ENCODE data around the gene SYTL4.

DNA sequence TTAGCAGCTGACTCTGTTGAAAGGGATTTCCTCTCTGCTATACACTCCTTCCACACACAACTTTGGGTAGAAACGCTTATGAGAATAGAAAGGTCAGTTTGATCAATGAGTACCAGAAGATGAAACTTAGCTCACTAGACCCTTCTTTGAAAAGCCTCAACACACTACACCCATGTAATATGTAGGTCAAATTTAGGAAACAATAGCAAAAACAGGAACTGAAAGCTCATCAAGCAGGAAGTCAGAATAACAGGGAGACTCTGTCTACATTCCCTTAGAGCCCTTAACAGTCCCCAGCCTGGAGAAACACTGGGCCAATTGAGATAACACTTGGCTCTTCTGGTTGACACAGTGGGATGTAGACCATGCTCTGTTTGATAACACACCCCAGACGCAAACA, 57.2 kb downstream of the SYTL4 start:
- TF ChIP-seq YY1 (tag by site-specific recombination; IDR thresholded peaks at IDR 0.05) (no peak), ZBTB20 (tag by site-specific recombination; IDR thresholded peaks at IDR 0.05) (no peak), KLF7 (tag by site-specific recombination; IDR thresholded peaks at IDR 0.05; ENCODE audit: borderline replicate concordance) (no peak), MYNN (tag by site-specific recombination; IDR thresholded peaks at IDR 0.05; ENCODE audit: borderline replicate concordance) (no peak), ZNF501 (tag by site-specific recombination; IDR thresholded peaks at IDR 0.05) (no peak), ZNF311 (tag by site-specific recombination; IDR thresholded peaks at IDR 0.05; ENCODE audit: borderline replicate concordance) (no peak)
- TF ChIP-seq, protein P1, sequence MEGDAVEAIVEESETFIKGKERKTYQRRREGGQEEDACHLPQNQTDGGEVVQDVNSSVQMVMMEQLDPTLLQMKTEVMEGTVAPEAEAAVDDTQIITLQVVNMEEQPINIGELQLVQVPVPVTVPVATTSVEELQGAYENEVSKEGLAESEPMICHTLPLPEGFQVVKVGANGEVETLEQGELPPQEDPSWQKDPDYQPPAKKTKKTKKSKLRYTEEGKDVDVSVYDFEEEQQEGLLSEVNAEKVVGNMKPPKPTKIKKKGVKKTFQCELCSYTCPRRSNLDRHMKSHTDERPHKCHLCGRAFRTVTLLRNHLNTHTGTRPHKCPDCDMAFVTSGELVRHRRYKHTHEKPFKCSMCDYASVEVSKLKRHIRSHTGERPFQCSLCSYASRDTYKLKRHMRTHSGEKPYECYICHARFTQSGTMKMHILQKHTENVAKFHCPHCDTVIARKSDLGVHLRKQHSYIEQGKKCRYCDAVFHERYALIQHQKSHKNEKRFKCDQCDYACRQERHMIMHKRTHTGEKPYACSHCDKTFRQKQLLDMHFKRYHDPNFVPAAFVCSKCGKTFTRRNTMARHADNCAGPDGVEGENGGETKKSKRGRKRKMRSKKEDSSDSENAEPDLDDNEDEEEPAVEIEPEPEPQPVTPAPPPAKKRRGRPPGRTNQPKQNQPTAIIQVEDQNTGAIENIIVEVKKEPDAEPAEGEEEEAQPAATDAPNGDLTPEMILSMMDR (tag by site-specific recombination; IDR thresholded peaks at IDR 0.05): no peak
- TF ChIP-seq, protein P2, sequence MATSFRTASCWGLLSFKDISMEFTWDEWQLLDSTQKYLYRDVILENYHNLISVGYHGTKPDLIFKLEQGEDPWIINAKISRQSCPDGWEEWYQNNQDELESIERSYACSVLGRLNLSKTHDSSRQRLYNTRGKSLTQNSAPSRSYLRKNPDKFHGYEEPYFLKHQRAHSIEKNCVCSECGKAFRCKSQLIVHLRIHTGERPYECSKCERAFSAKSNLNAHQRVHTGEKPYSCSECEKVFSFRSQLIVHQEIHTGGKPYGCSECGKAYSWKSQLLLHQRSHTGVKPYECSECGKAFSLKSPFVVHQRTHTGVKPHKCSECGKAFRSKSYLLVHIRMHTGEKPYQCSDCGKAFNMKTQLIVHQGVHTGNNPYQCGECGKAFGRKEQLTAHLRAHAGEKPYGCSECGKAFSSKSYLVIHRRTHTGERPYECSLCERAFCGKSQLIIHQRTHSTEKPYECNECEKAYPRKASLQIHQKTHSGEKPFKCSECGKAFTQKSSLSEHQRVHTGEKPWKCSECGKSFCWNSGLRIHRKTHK (tag by site-specific recombination; IDR thresholded peaks at IDR 0.05): no peak

Measured in HEK293 (cell line).